OCI-LY3 (cell line): Measurements from ENCODE around the gene CES3.
"Not testable (repeated sequence)": the region's sequence is repeated elsewhere in the genome, so short reads cannot be mapped to it uniquely, and the experiment has no call there.

Experiments
- H2AFZ ChIP-seq: fragments of 200-600, 300-600 bp; shearing (Covaris generic); 2 replicates; pipeline ENCODE4 v1.6.0; 2014; ENCODE audit warnings: antibody characterized with exemption, low read depth, low read length
- H3K27ac ChIP-seq: fragments of 200-600, 300-600 bp; sonication (generic); 2 replicates; pipeline ENCODE4 v1.5.1; 2014; ENCODE audit warnings: mild to moderate bottlenecking, low read length, moderate library complexity, mixed read lengths
- H3K27me3 ChIP-seq: fragments of 200-600, 300-600 bp; sonication (generic); 2 replicates; pipeline ENCODE4 v1.6.1; 2014; ENCODE audit warnings: low read depth, low read length, mixed read lengths
- H3K36me3 ChIP-seq: fragments of 200-600, 300-600 bp; sonication (generic); replicated peaks from 2 replicates; pipeline ENCODE3; 2014; ENCODE audit warnings: low read depth, low read length, mixed read lengths
- H3K4me1 ChIP-seq: fragments of 300-600, 200-600 bp; sonication (generic); 2 replicates; pipeline ENCODE4 v1.6.1; 2014; ENCODE audit warnings: low read length, mixed read lengths
- H3K4me2 ChIP-seq: fragments of 200-600, 300-600 bp; sonication (generic); 2 replicates; pipeline ENCODE4 v1.6.1; 2014; ENCODE audit warnings: low read length, mixed read lengths
- H3K4me3 ChIP-seq: fragments of 300-600, 200-600 bp; sonication (generic); 2 replicates; pipeline ENCODE4 v1.5.1; 2014; ENCODE audit warnings: antibody characterized with exemption, mild to moderate bottlenecking, low read length, moderate library complexity
- H3K79me2 ChIP-seq: fragments of 300-600, 200-600 bp; shearing (Covaris generic); 2 replicates; pipeline ENCODE4 v1.6.1; 2014; ENCODE audit warnings: mild to moderate bottlenecking, low read length, mixed read lengths
- H3K9ac ChIP-seq: fragments of 300-600, 200-600 bp; shearing (Covaris generic); 2 replicates; pipeline ENCODE4 v1.6.0; 2014; ENCODE audit warnings: mild to moderate bottlenecking, low read length, moderate library complexity
- H3K9me3 ChIP-seq: fragments of 200-600, 300-600 bp; shearing (Covaris generic); 2 replicates; pipeline ENCODE4 v1.6.1; 2014; ENCODE audit warnings: low read length, mixed read lengths; ENCODE audit not compliant: insufficient read depth
- H4K20me1 ChIP-seq: fragments of 200-600, 300-600 bp; sonication (generic); 2 replicates; pipeline ENCODE4 v1.6.1; 2016; ENCODE audit warnings: low read length, mixed read lengths; ENCODE audit not compliant: insufficient read depth
- EZH2phosphoT487 ChIP-seq: fragments of 200-600 bp; shearing (Covaris generic); IDR thresholded peaks from 2 replicates; pipeline ENCODE4 v1.6.1; 2018; ENCODE audit warnings: antibody characterized with exemption, mixed run types, low read depth
- TF ChIP-seq, protein P1 (sequence below): fragments of 200-600, 300-600 bp; sonication (generic); IDR thresholded peaks from 2 replicates; pipeline ENCODE4 v1.5.1; 2014; ENCODE audit warnings: antibody characterized with exemption, low read length, low read depth

CES3 gene

DNA sequence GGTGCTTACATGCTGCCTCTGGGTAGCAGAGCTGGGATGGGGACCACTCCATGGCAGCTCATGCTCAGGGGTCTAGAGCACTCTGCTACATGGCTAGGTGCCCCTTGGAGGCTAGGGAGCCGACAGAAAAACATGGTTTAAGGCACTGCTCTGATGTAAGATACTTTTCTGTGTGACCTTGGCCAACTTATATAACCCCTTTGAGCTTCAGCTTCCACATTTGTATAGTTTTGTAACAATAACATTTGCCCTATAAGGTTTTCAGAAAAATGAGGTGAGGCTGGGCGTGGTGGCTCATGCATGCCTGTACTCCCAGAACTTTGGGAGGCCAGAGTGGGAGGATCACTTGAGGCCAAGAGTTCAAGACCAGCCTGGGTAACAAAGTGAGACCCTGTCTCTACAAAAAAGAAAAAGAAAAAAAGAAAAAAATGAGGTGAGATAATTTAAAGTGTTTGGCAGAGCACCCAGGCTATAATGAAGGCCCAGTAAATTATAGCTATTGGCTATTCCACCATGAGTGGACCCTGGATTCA, 30.5 kb downstream of the CES3 start:
- Histone ChIP-seq H3K4me1 (no peaks in the 10 kb centered on the region), H3K4me2 (no peak overlapping the region), H2AFZ (no peak overlapping the region), H4K20me1 (no peaks in the 10 kb centered on the region), H3K27ac (no peak overlapping the region), H3K36me3 (no peaks in the 10 kb centered on the region), H3K9ac (no peak overlapping the region), H3K79me2 (no peaks in the 10 kb centered on the region), H3K4me3 (no peak overlapping the region), H3K9me3 (no peaks in the 10 kb centered on the region), H3K27me3 (no peaks in the 10 kb centered on the region)
- no peak for TF ChIP-seq EZH2phosphoT487

GRCh38 chr16:66993558-66993957, 32.5 kb downstream of the CES3 start:
- H4K20me1 ChIP-seq, H3K4me3 ChIP-seq, H3K27me3 ChIP-seq, H3K9me3 ChIP-seq, H3K4me2 ChIP-seq, H3K36me3 ChIP-seq, H3K4me1 ChIP-seq, H3K9ac ChIP-seq, H3K27ac ChIP-seq, H3K79me2 ChIP-seq, H2AFZ ChIP-seq: not testable (repeated sequence)

DNA sequence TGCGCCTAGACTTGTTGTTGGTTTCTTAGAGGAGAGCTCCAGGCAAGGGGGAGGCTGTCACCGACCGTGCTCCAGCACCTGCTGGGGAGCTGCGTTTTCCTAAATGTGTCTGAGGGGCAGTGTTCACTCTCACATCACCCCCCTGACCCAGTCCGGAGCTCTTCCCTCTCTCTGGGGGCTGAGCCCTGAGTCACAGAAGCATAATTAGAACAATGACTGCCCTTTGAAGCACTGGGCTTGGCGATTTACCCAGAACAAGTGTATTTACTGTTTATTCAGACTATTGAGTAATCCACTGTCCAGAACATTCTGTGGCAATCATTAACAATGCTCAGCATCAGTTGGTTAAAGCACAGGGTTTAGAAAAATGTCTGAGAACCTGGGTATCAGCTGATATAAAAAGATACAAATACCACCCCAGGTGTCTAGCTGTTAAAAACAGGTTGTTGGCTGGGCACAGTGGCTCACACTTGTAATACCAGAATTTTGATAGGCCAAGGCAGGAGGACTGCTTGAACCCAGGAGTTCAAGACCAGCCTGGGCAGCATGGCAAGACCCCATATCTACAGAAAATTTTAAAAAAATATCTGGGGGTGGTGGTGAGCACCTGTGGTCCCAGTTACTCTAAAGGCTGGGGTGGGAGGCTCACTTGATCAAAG, 35.4 kb downstream of the CES3 start:
- no peak overlapping the region for H3K9ac ChIP-seq
- no peak for TF ChIP-seq EZH2phosphoT487
- TF ChIP-seq, protein P1, sequence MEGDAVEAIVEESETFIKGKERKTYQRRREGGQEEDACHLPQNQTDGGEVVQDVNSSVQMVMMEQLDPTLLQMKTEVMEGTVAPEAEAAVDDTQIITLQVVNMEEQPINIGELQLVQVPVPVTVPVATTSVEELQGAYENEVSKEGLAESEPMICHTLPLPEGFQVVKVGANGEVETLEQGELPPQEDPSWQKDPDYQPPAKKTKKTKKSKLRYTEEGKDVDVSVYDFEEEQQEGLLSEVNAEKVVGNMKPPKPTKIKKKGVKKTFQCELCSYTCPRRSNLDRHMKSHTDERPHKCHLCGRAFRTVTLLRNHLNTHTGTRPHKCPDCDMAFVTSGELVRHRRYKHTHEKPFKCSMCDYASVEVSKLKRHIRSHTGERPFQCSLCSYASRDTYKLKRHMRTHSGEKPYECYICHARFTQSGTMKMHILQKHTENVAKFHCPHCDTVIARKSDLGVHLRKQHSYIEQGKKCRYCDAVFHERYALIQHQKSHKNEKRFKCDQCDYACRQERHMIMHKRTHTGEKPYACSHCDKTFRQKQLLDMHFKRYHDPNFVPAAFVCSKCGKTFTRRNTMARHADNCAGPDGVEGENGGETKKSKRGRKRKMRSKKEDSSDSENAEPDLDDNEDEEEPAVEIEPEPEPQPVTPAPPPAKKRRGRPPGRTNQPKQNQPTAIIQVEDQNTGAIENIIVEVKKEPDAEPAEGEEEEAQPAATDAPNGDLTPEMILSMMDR: no peak
- no peaks in the 10 kb centered on the region for H3K27me3 ChIP-seq
- no peaks in the 10 kb centered on the region for H3K4me1 ChIP-seq
- no peak overlapping the region for H3K27ac ChIP-seq
- H4K20me1 ChIP-seq: no peaks in the 10 kb centered on the region
- H3K4me2 ChIP-seq: no peak overlapping the region
- H3K9me3 ChIP-seq: no peaks in the 10 kb centered on the region
- no peaks in the 10 kb centered on the region for H3K79me2 ChIP-seq
- no peak overlapping the region for H3K4me3 ChIP-seq
- no peaks in the 10 kb centered on the region for H3K36me3 ChIP-seq
- no peak overlapping the region for H2AFZ ChIP-seq

- no peak overlapping the region for H3K4me2 ChIP-seq
- TF ChIP-seq EZH2phosphoT487: no peak
- TF ChIP-seq, protein P1: no peak
These were observed 35.9 kb downstream of the CES3 start for GRCh38 chr16:66996983-66997358.

GRCh38 chr16:67000384-67001351, 39.6 kb downstream of the CES3 start:
- Histone ChIP-seq H3K4me3 (no peak overlapping the region), H3K4me2 (no peak overlapping the region), H3K27me3 (no peaks in the 10 kb centered on the region), H2AFZ (no peak overlapping the region), H3K36me3 (no peaks in the 10 kb centered on the region), H3K9ac (no peak overlapping the region), H3K4me1 (no peaks in the 10 kb centered on the region), H3K79me2 (no peaks in the 10 kb centered on the region), H3K9me3 (no peaks in the 10 kb centered on the region), H3K27ac (no peak overlapping the region), H4K20me1 (no peaks in the 10 kb centered on the region)
- TF ChIP-seq EZH2phosphoT487: no peak
- TF ChIP-seq, protein P1: no peak

More at GRCh38 chr16:66996983-66997358, 35.9 kb downstream of the CES3 start:
- Histone ChIP-seq H3K36me3 (no peaks in the 10 kb centered on the region), H2AFZ (no peak overlapping the region), H3K9ac (no peak overlapping the region), H3K4me1 (no peaks in the 10 kb centered on the region), H4K20me1 (no peaks in the 10 kb centered on the region), H3K27ac (no peak overlapping the region), H3K27me3 (no peaks in the 10 kb centered on the region), H3K79me2 (no peaks in the 10 kb centered on the region), H3K4me3 (no peak overlapping the region), H3K9me3 (no peaks in the 10 kb centered on the region)
